Ureter (tissue), 1 donor: ENCODE data around the gene FMR1NB. TPM values are rescaled to one million over a fixed set of nuclear protein-coding genes. Genes with fewer than 3 reads are reported as not detected.

Experiments used
- DNase-seq: peaks from one replicate; pipeline ENCODE4 v3.0.0-alpha.2; 2020; ENCODE audit warnings: low spot score
- total RNA-seq: library from RNA; stranded (reverse); gene quantifications from one replicate; pipeline ENCODE4 v1.2.4, GENCODE V29; 2023
- donor health status: DM: yes; HTN: yes; CAD: no.

Gene FMR1NB
- total RNA-seq, 1 donor from 2014 or later: not detected

DNA sequence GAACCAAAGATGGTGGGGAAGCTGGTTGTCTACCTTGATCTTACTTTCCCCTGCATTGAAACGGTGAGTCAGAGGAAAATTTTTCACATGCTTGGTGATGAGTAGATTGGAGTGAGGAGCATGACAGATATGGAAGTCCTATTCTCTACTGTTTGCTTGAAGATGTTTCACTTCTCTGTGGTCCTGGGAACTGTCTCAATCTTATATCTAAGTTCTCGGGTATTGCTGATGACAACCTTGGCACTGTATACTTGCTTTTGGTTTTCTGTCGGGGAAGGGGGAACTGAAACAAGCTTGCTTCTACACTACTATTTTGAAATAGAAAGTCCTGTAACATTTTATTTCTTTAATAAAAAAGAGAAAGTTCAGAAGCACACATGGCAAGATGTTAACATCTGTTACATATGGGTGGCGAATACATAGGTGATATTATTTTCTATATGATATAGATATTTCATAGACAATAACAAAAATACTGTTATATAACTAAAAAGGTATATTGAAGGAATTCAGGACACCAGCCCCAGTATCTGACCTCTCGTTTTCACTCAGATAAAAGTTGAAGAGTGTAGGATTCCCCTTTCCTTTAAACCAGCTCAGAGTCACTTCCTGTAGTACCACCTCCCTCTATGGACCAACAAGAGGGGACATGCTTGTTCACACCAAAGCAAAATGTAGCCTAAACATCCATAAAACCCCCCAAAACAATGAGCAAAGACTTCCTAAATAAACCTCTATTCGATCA is 88.8 kb downstream of the FMR1NB start:
- no peak for DNase-seq

GRCh38 chrX:148070504-148070877 is 89.4 kb downstream of the FMR1NB start:
- DNase-seq: no peak

Other genes starting within 250 kb of the FMR1NB start
- gene FMR1, start 69.4 kb upstream of the FMR1NB start, total RNA-seq: 59.8 TPM